HG02970 (cell line): Measurements from ENCODE around the gene NT5DC1.

Experiments
- ATAC-seq: cut with Tn5 transposase; IDR thresholded peaks from one replicate; pipeline ENCODE4 v1.9.1; 2021; ENCODE audit warnings: mild to moderate bottlenecking, moderate library complexity, moderate number of reproducible peaks; ENCODE audit not compliant: unreplicated experiment, low FRiP score

NT5DC1 gene

GRCh38 chr6:116127771-116128493, 27.3 kb downstream of the NT5DC1 start:
- no peak for ATAC-seq

- ATAC-seq, result no peak
These were observed 32.8 kb downstream of the NT5DC1 start for GRCh38 chr6:116133453-116133852.

DNA sequence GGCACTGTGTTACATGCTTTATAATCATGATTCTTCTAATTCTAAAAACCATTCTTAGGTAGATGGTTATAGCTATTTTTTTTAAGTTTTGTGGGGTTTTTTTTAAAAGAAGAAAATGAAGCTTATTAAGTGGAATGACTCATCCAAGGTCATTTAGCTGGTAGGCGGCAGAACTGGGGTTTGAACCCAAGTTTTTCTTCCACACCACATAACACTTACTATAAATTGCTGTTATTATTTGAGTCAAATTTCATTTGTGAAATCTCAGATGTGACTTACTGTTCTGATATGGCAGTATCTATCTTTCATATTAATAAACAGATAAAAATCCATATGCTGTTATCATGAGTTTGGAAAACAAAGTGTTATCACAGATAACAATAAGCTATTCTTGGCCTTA, 35.7 kb downstream of the NT5DC1 start:
- no peak for ATAC-seq

- ATAC-seq, result no peak
These were observed 36.3 kb downstream of the NT5DC1 start for GRCh38 chr6:116136933-116137340.

GRCh38 chr6:116139917-116140316, 39.3 kb downstream of the NT5DC1 start:
- ATAC-seq, result no peak

DNA sequence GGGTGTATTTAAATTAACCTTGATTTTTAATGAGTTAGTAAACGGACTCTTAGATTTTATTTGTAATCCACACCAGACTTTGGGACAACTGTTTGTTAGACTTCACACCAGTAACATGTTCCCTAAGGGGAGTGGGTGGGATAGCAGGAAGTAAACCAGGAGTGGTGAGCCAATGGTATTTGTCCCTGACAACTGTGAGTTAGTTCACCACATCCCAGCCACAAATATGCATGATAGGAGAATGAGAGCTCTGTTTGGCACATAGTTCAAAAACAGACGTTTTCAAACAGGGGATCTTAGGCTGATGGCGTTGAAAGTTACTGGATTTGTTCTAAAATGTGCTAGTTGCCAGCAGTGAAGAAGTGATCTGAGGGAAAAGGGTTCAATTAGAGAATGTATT, 44.0 kb downstream of the NT5DC1 start:
- ATAC-seq, result no peak

DNA sequence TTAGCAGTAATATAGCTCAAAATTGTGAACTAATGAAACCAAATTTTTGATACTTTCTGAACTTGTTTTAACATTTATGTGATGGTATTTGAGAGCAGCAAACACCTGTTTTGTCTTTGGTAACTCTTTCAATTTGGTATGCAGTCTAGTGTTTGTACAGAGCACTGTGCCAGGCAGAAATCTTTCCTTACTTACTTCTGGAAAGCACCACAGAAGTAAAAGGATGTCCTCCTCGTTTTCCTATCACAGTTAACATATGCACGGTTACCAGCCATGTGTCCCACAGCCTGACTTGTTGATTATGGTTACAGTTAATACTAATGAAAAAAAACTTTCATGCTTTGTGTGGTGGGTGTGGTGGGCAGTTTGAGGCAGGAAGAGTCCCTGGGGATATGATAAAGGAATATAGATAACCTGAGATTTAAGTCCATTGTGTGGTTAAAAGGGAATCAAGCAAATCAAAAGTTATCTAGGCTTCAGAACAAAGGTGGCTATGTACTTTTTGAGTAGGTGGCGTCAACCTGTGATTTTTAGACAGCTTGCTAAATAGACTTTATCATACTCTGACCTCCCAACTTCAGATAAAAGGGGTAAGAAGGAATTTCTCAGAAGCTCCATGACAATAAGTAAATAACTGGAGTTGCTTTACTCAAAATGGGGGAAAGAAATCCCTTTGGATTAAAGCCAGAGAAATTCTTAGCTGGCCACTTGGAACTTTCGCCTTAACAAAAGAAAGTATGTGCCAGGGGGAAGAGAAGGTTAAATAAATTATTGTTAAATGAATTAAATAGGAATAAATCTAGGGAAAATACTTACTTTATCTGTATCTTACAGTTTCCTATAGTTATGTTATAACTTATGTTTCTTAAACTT, 45.4 kb downstream of the NT5DC1 start:
- ATAC-seq, result no peak

DNA sequence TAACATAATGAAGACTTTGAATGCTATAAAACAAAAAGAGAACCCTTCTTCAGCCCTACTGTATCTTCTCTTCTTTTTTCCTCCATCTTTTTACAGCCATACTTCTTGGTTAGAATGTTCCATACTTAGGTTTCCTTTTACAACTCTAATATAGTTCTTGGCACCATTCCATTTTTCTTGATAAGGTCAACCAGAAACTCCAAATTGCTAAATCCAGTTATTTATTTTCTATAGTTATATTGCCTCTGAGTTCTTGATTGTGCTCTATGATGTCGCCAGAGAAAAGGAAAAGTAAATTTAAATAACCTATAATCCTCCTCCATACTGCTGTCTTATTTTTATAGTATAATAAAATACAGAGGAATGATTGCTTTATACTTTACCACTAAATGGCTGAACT, 52.0 kb downstream of the NT5DC1 start:
- ATAC-seq, result no peak

DNA sequence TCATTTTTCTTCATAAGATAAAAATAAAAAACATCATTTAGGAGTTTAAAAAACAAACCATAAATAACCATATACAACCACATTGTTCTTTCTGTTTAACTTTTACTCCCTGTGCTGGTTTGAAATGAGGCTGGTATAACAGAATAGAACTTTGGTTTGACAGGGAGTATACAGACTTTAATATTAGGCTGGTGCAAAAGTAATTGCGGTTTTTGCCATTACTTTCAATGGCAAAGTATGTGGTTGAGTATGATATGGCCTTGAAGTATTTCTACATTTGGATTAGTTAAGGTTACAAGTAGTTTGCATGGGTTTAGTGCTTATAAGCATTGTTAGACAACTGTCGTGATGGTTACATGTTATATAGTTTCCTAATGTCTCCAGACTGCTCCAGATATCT, 54.2 kb downstream of the NT5DC1 start:
- no peak for ATAC-seq

- no peak for ATAC-seq
These were observed 56.0 kb downstream of the NT5DC1 start for GRCh38 chr6:116156405-116157326.

GRCh38 chr6:116157391-116157790, 56.7 kb downstream of the NT5DC1 start:
- ATAC-seq, result no peak

- no peak for ATAC-seq
These were observed 58.0 kb downstream of the NT5DC1 start for GRCh38 chr6:116158641-116159040.

GRCh38 chr6:116159782-116160524, 59.3 kb downstream of the NT5DC1 start:
- ATAC-seq, result no peak

DNA sequence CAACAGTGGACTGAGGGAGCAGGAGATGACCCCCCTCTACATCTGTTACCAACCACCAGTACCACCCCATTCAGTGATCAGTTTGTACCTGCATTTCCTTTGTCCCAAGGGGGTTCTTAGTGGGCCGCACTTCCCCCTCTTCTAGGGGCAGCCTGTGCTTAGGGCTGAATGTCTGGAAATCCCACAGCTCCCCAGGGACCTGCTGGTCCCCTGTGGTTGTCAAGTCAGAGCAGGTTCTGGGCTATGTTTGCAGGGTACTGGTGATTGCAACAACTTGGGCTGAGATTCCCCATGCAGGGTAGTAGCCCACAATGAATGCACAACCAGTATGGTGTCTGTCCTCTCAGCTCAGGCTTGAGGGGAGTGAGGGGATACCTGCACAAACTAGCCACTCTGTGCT, 64.9 kb downstream of the NT5DC1 start:
- no peak for ATAC-seq

DNA sequence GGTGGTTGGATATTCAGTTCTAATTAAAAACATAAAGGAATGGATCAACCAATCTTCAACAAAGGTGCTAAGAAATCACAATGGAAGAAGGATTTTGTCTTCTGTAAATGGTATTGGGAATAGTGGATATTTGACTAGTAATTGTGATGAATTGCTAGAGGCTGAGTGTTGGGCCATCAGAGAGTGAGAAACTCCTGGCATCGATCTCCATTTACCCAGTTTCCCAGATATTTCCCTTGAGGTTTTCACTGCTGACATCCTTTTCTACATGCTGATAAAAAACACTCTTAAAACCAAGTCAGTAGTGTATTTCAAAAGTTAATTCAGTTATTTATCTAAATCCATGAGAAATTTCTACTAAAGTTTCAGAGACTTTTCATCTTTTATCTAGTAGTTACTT, 65.7 kb downstream of the NT5DC1 start:
- ATAC-seq, result no peak

- ATAC-seq, result no peak
These were observed 67.5 kb downstream of the NT5DC1 start for GRCh38 chr6:116168148-116168547.

DNA sequence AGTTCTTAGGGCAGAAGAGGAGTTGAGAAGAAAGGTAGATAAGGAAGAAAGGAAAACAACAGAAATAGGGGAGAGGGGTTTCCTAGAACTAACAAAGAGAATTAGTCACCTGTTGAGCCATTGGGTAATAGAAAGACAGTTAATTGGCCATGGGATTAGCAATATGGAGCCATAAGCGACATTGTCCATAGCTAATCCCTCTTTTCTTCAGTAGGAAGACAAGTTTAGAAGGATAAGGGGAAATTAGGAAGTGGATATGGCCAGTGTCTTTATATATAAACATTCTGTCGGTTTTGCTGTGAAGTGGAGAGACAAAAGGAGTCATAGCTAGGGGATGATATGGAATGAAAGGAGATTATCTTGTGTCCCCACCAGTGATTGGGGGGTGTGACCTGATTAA, 69.2 kb downstream of the NT5DC1 start:
- no peak for ATAC-seq

DNA sequence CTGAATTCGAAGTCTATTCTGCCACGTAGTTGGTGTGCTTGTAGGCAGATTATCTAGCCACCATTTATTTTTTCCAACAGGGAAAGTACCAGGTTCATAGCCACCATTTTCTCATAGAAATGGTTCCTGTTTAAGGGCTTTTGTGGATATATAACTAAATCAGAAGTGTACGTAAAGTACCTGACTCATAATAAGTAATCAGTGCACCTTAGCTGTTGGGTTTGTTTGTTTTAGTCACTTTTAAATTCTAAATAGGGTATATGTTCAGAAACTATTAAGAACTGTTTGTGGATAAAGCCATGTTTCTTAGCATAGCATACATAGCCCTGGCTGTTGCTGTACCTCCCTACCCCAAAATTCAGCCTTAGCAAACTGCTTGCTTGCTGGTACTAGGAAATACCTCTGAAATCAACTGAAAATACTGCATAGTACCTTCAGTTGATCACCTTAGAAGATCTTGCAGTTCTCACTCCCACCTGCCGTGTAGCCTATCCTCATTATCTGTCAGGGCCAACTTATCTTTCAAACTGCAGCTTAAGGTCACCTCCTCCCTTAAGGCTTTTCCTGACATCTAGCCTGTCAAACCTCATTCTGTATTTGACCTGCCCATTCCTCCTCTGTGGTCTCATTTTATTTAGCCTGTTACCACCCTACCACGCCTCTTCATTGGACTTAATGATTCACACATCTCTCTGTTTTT, 69.9 kb downstream of the NT5DC1 start:
- ATAC-seq, result no peak

DNA sequence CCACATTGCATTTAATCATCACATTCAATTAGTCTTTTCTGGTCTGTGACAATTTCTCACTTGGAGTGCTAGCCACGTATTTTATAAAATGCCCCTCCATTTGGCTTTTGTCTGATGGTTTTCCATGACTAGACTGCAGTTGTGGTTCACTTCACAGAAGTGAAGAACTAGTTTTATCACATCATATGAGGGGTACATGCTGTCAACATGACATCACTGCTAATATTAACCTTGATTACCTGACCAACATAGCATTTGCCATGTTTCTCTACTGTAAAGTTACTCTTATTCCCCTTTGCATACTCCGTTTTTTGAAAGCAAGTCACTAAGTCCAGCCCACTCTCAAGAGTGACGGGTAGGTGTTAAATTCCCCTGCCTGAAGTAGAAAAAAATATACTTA, 73.3 kb downstream of the NT5DC1 start:
- no peak for ATAC-seq

- ATAC-seq, result no peak
These were observed 74.7 kb downstream of the NT5DC1 start for GRCh38 chr6:116175344-116175743.
